T1000 (cell line): ENCODE results near the gene VCL.
A peak's percentile ranks its signal among the peaks of the same experiment; 100 is the strongest.
"Not testable (repeated sequence)": the region's sequence is repeated elsewhere in the genome, so short reads cannot be mapped to it uniquely, and the experiment has no call there.

Experiments
- DNase-seq: peaks from one replicate; lab custom pipeline; 2025; ENCODE audit warnings: mixed read lengths; lab: John Stamatoyannopoulos, UW

The VCL gene

GRCh38 chr10:73971636-73972354 lies 26.1 kb upstream of the VCL start:
- no peak for DNase-seq

- no peak for DNase-seq
Observed at GRCh38 chr10:73973427-73973826, 24.5 kb upstream of the VCL start.

GRCh38 chr10:73974309-73974946 lies 23.5 kb upstream of the VCL start:
- DNase-seq, result no peak

GRCh38 chr10:73975388-73975787 lies 22.5 kb upstream of the VCL start:
- no peak for DNase-seq

- DNase-seq, result no peak
Observed at GRCh38 chr10:73979141-73979808, 18.6 kb upstream of the VCL start.

GRCh38 chr10:73979809-73980433 lies 18.0 kb upstream of the VCL start:
- no peak for DNase-seq

- DNase-seq, result no peak
Observed at GRCh38 chr10:73981812-73982211, 16.1 kb upstream of the VCL start.

GRCh38 chr10:73983096-73984047 lies 14.5 kb upstream of the VCL start:
- DNase-seq, result no peak

GRCh38 chr10:73989594-73990150 lies 8.2 kb upstream of the VCL start:
- DNase-seq, result no peak

- DNase-seq, result no peak
Observed at GRCh38 chr10:73991203-73991883, 6.6 kb upstream of the VCL start.

GRCh38 chr10:73991884-73992245 lies 6.1 kb upstream of the VCL start:
- DNase-seq, result no peak

- no peak for DNase-seq
Observed at GRCh38 chr10:73992899-73993788, 4.8 kb upstream of the VCL start.

GRCh38 chr10:73995035-73995358 lies 2.9 kb upstream of the VCL start:
- no peak for DNase-seq

GRCh38 chr10:73997461-73997786 lies 492 bp upstream of the VCL start:
- DNase-seq, result no peak

- no peak for DNase-seq
Observed at GRCh38 chr10:73998623-73998928, 660 bp downstream of the VCL start.

- DNase-seq, result peak; percentile 73
Observed at GRCh38 chr10:73998929-73999691, 1.2 kb downstream of the VCL start.

- no peak for DNase-seq
Observed at GRCh38 chr10:73999703-74000102, 1.8 kb downstream of the VCL start.

GRCh38 chr10:74000244-74000643 lies 2.3 kb downstream of the VCL start:
- not testable (repeated sequence) for DNase-seq

- no peak for DNase-seq
Observed at GRCh38 chr10:74000892-74001669, 3.2 kb downstream of the VCL start.
